ENCODE measurements around the gene ZNF648.

The ZNF648 gene

GRCh38 chr1:182087719-182088350, 26.3 kb upstream of the ZNF648 start:
- H3K4me1 ChIP-seq (ENCODE audit: control insufficient read depth in 1 of 2, insufficient read depth in 2 of 2, low read length in 2 of 2), result peaks cover 0 to 4% of the 10 kb centered on the region in 2 donors
- no peaks in the 10 kb centered on the region for H3K36me3 ChIP-seq (ENCODE audit: control insufficient read depth in 1 of 2, insufficient read depth in 2 of 2, low read length in 2 of 2)
- H3K27ac ChIP-seq (ENCODE audit: low read length), result no peak overlapping the region
- no peak overlapping the region for H3K4me3 ChIP-seq (ENCODE audit: low read depth in 1 of 2, low read length in 2 of 2)
- no peaks in the 10 kb centered on the region for H3K27me3 ChIP-seq (ENCODE audit: low read depth, low read length)
- no peaks in the 10 kb centered on the region for H3K9me3 ChIP-seq (ENCODE audit: control insufficient read depth in 1 of 2, low read length in 2 of 2)

- H3K27me3 ChIP-seq (ENCODE audit: low read depth, low read length), result no peaks in the 10 kb centered on the region
- no peak overlapping the region for H3K27ac ChIP-seq (ENCODE audit: low read length)
- no peaks in the 10 kb centered on the region for H3K36me3 ChIP-seq (ENCODE audit: control insufficient read depth in 1 of 2, insufficient read depth in 2 of 2, low read length in 2 of 2)
- peaks cover 0 to 4% of the 10 kb centered on the region in 2 donors for H3K4me1 ChIP-seq (ENCODE audit: control insufficient read depth in 1 of 2, insufficient read depth in 2 of 2, low read length in 2 of 2)
- no peak overlapping the region for H3K4me3 ChIP-seq (ENCODE audit: low read depth in 1 of 2, low read length in 2 of 2)
- H3K9me3 ChIP-seq (ENCODE audit: control insufficient read depth in 1 of 2, low read length in 2 of 2), result no peaks in the 10 kb centered on the region
These were observed 25.8 kb upstream of the ZNF648 start for GRCh38 chr1:182087304-182087703.

DNA sequence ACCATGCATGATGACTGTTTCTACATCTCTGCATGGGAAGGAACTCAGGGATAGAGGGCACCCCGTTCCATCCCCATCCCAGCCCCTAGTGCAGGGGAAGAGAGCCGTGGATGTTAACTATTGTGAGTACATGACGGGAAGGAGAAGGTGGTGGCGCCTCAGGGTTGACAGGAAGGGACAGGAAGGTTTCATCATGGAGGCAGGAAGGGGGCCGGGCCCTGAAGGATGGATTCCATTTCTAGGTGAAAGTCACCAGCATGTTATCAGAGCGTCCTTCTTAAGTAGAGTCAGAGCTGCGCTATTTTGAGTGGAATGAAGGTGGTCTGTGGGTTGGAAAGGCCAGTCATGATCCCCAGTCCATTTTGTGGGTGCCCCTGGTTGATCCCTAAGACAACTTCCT, 25.1 kb upstream of the ZNF648 start:
- H3K27me3 ChIP-seq (ENCODE audit: low read depth, low read length), result no peaks in the 10 kb centered on the region
- no peak overlapping the region for H3K27ac ChIP-seq (ENCODE audit: low read length)
- H3K4me3 ChIP-seq (ENCODE audit: low read depth in 1 of 2, low read length in 2 of 2), result no peak overlapping the region
- H3K4me1 ChIP-seq (ENCODE audit: control insufficient read depth in 1 of 2, insufficient read depth in 2 of 2, low read length in 2 of 2), result peaks cover 0 to 4% of the 10 kb centered on the region in 2 donors
- H3K36me3 ChIP-seq (ENCODE audit: control insufficient read depth in 1 of 2, insufficient read depth in 2 of 2, low read length in 2 of 2), result no peaks in the 10 kb centered on the region
- no peaks in the 10 kb centered on the region for H3K9me3 ChIP-seq (ENCODE audit: control insufficient read depth in 1 of 2, low read length in 2 of 2)

GRCh38 chr1:182086136-182086535, 24.6 kb upstream of the ZNF648 start:
- Histone ChIP-seq H3K27me3 (ENCODE audit: low read depth, low read length) (no peaks in the 10 kb centered on the region), H3K4me1 (ENCODE audit: control insufficient read depth in 1 of 2, insufficient read depth in 2 of 2, low read length in 2 of 2) (peaks cover 0 to 4% of the 10 kb centered on the region in 2 donors), H3K9me3 (ENCODE audit: control insufficient read depth in 1 of 2, low read length in 2 of 2) (no peaks in the 10 kb centered on the region), H3K4me3 (ENCODE audit: low read depth in 1 of 2, low read length in 2 of 2) (no peak overlapping the region), H3K27ac (ENCODE audit: low read length) (no peak overlapping the region), H3K36me3 (ENCODE audit: control insufficient read depth in 1 of 2, insufficient read depth in 2 of 2, low read length in 2 of 2) (no peaks in the 10 kb centered on the region)

- Histone ChIP-seq H3K4me3 (ENCODE audit: low read depth in 1 of 2, low read length in 2 of 2) (no peak overlapping the region), H3K27ac (ENCODE audit: low read length) (no peak overlapping the region), H3K36me3 (ENCODE audit: control insufficient read depth in 1 of 2, insufficient read depth in 2 of 2, low read length in 2 of 2) (no peaks in the 10 kb centered on the region), H3K27me3 (ENCODE audit: low read depth, low read length) (no peaks in the 10 kb centered on the region), H3K9me3 (ENCODE audit: control insufficient read depth in 1 of 2, low read length in 2 of 2) (no peaks in the 10 kb centered on the region), H3K4me1 (ENCODE audit: control insufficient read depth in 1 of 2, insufficient read depth in 2 of 2, low read length in 2 of 2) (peaks cover 0 to 4% of the 10 kb centered on the region in 2 donors)
These were observed 24.2 kb upstream of the ZNF648 start for GRCh38 chr1:182085726-182086125.

GRCh38 chr1:182084487-182085316, 23.2 kb upstream of the ZNF648 start:
- H3K27me3 ChIP-seq (ENCODE audit: low read depth, low read length), result no peaks in the 10 kb centered on the region
- no peak overlapping the region for H3K27ac ChIP-seq (ENCODE audit: low read length)
- no peak overlapping the region for H3K4me3 ChIP-seq (ENCODE audit: low read depth in 1 of 2, low read length in 2 of 2)
- H3K36me3 ChIP-seq (ENCODE audit: control insufficient read depth in 1 of 2, insufficient read depth in 2 of 2, low read length in 2 of 2), result no peaks in the 10 kb centered on the region
- H3K4me1 ChIP-seq (ENCODE audit: control insufficient read depth in 1 of 2, insufficient read depth in 2 of 2, low read length in 2 of 2), result peaks cover 0 to 4% of the 10 kb centered on the region in 2 donors
- H3K9me3 ChIP-seq (ENCODE audit: control insufficient read depth in 1 of 2, low read length in 2 of 2), result no peaks in the 10 kb centered on the region

DNA sequence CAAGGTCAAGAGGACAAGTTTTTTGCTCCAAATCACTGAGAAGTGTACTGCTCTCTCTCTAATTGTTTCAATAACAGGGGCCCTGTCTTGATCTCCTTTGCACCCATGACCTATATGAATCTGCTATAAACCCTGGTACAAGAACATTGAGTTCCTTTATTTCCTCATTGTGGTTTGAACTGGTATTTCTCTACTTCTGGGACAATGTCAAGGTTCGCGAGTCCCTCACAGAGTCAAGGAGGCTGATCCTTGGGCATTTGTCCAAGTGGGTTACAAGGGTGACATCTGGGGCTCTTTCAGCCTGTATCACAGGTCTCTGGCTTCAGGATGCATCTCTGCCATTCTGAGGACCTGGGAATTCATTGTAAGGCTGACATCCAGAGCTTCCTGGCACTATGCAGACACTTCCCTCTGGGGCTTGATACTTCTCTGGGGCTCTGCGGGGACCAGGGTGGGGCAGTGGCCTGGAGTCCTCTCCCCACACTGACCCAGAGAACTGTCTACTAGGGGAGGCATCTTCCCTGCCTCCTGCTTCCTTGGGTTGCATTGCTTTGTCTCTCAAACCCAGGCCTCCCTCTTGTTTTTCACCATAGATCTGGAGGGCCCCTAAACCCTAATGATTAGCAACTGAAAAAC, 22.5 kb upstream of the ZNF648 start:
- Histone ChIP-seq H3K4me3 (ENCODE audit: low read depth in 1 of 2, low read length in 2 of 2) (no peak overlapping the region), H3K27ac (ENCODE audit: low read length) (no peak overlapping the region)

GRCh38 chr1:182080955-182081582, 19.6 kb upstream of the ZNF648 start:
- Histone ChIP-seq H3K9me3 (ENCODE audit: control insufficient read depth in 1 of 2, low read length in 2 of 2) (no peaks in the 10 kb centered on the region), H3K27ac (ENCODE audit: low read length) (no peak overlapping the region), H3K36me3 (ENCODE audit: control insufficient read depth in 1 of 2, insufficient read depth in 2 of 2, low read length in 2 of 2) (no peaks in the 10 kb centered on the region), H3K4me1 (ENCODE audit: control insufficient read depth in 1 of 2, insufficient read depth in 2 of 2, low read length in 2 of 2) (peaks cover 0 to 4% of the 10 kb centered on the region in 2 donors), H3K4me3 (ENCODE audit: low read depth in 1 of 2, low read length in 2 of 2) (no peak overlapping the region), H3K27me3 (ENCODE audit: low read depth, low read length) (no peaks in the 10 kb centered on the region)

More for the DNA sequence above, 22.5 kb upstream of the ZNF648 start:
- Histone ChIP-seq H3K9me3 (ENCODE audit: control insufficient read depth in 1 of 2, low read length in 2 of 2) (no peaks in the 10 kb centered on the region), H3K36me3 (ENCODE audit: control insufficient read depth in 1 of 2, insufficient read depth in 2 of 2, low read length in 2 of 2) (no peaks in the 10 kb centered on the region), H3K4me1 (ENCODE audit: control insufficient read depth in 1 of 2, insufficient read depth in 2 of 2, low read length in 2 of 2) (peaks cover 0 to 4% of the 10 kb centered on the region in 2 donors), H3K27me3 (ENCODE audit: low read depth, low read length) (no peaks in the 10 kb centered on the region)

- H3K36me3 ChIP-seq (ENCODE audit: control insufficient read depth in 1 of 2, insufficient read depth in 2 of 2, low read length in 2 of 2), result no peaks in the 10 kb centered on the region
- H3K4me1 ChIP-seq (ENCODE audit: control insufficient read depth in 1 of 2, insufficient read depth in 2 of 2, low read length in 2 of 2), result peaks cover 0 to 4% of the 10 kb centered on the region in 2 donors
- no peak overlapping the region for H3K4me3 ChIP-seq (ENCODE audit: low read depth in 1 of 2, low read length in 2 of 2)
- H3K27me3 ChIP-seq (ENCODE audit: low read depth, low read length), result no peaks in the 10 kb centered on the region
- no peak overlapping the region for H3K27ac ChIP-seq (ENCODE audit: low read length)
- no peaks in the 10 kb centered on the region for H3K9me3 ChIP-seq (ENCODE audit: control insufficient read depth in 1 of 2, low read length in 2 of 2)
These were observed 18.5 kb upstream of the ZNF648 start for GRCh38 chr1:182080040-182080439.

DNA sequence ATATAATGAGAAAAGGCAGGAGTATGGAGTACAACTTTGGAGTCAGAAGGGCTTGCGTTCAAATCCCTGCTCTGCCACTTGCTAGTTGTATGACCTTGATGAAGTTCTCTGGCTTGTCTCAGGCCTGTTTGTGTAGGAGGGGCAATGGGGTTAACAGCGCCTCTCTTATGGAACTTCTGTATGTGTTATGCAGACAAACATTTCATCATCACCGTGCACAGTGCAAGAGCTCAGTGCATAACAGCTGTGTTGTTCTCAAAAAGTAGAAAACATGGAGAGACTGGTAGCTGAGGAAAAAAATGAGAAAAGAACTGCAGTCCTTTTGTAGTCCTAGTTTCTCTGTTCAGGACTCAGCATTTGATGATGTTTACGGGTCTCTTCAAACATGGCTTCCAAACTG, 10.4 kb upstream of the ZNF648 start:
- Histone ChIP-seq H3K4me1 (ENCODE audit: control insufficient read depth in 1 of 2, insufficient read depth in 2 of 2, low read length in 2 of 2) (no peaks in the 10 kb centered on the region), H3K36me3 (ENCODE audit: control insufficient read depth in 1 of 2, insufficient read depth in 2 of 2, low read length in 2 of 2) (no peaks in the 10 kb centered on the region), H3K4me3 (ENCODE audit: low read depth in 1 of 2, low read length in 2 of 2) (no peak overlapping the region), H3K27me3 (ENCODE audit: low read depth, low read length) (no peaks in the 10 kb centered on the region), H3K27ac (ENCODE audit: low read length) (no peak overlapping the region), H3K9me3 (ENCODE audit: control insufficient read depth in 1 of 2, low read length in 2 of 2) (no peaks in the 10 kb centered on the region)

DNA sequence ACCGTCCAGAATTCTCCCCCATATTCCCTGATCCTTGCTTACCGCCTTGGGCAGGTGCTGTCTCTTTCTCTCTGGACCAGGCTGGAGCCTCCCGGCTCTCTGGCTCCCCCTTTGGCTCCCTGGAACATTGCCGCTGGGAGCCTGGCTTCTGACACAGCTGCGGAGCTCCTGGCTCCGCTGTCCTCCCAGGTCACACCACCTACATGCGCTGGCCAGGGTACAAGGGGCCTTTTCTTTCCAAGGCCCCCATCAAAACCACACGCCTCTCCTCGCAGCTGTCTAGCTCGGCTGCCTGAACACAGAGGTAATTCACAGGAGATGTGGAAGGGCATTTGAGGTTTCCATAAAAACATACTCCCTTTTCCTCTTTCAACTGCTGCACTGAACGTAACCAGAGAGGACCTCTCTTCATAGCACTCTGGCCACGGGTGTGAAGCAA, 7.5 kb upstream of the ZNF648 start:
- no peaks in the 10 kb centered on the region for H3K9me3 ChIP-seq (ENCODE audit: control insufficient read depth in 1 of 2, low read length in 2 of 2)
- no peak overlapping the region for H3K27ac ChIP-seq (ENCODE audit: low read length)
- H3K36me3 ChIP-seq (ENCODE audit: control insufficient read depth in 1 of 2, insufficient read depth in 2 of 2, low read length in 2 of 2), result no peaks in the 10 kb centered on the region

More for the DNA sequence above, 7.5 kb upstream of the ZNF648 start:
- no peak overlapping the region for H3K4me3 ChIP-seq (ENCODE audit: low read depth in 1 of 2, low read length in 2 of 2)
- H3K4me1 ChIP-seq (ENCODE audit: control insufficient read depth in 1 of 2, insufficient read depth in 2 of 2, low read length in 2 of 2), result no peaks in the 10 kb centered on the region
- H3K27me3 ChIP-seq (ENCODE audit: low read depth, low read length), result no peaks in the 10 kb centered on the region
